Cardiac fibroblast (primary cell): Measurements from ENCODE around the gene TMEM167A.

Experiments
- DNase-seq, 2 donors: peaks; one replicate each; pipeline versions ENCODE4 v3.0.0 to v3.0.0-alpha.2; 2010; ENCODE audit warnings: low read depth in 2 of 2
- H3K4me3 ChIP-seq, 2 donors: replicated peaks in 1 of 2; 1 replicate in 1 of 2; 2 replicates in 1 of 2; pipeline ENCODE4 v1.5.1; 2011; ENCODE audit warnings: low read depth in 2 of 2, low read length in 2 of 2, mild to moderate bottlenecking in 2 of 2, moderate library complexity in 1 of 2
- CTCF ChIP-seq: IDR thresholded peaks from one replicate; pipeline ENCODE4 v1.5.1; 2011; ENCODE audit warnings: low read depth, mild to moderate bottlenecking, low read length, inconsistent platforms

The TMEM167A gene

GRCh38 chr5:83055166-83055565 lies 22.0 kb downstream of the TMEM167A start:
- TF ChIP-seq CTCF: no peak
- DNase-seq: no peak
- no peak overlapping the region for H3K4me3 ChIP-seq

GRCh38 chr5:83050723-83051340 lies 26.4 kb downstream of the TMEM167A start:
- no peak overlapping the region for H3K4me3 ChIP-seq
- DNase-seq: no peak
- TF ChIP-seq CTCF: no peak

GRCh38 chr5:83049370-83049885 lies 27.8 kb downstream of the TMEM167A start:
- no peak overlapping the region for H3K4me3 ChIP-seq
- no peak for DNase-seq
- no peak for TF ChIP-seq CTCF

- no peak for TF ChIP-seq CTCF
- no peak for DNase-seq
- no peak overlapping the region for H3K4me3 ChIP-seq
These were observed 28.4 kb downstream of the TMEM167A start for GRCh38 chr5:83048811-83049210.

- TF ChIP-seq CTCF: no peak
- no peak overlapping the region for H3K4me3 ChIP-seq
- peak in 1 of 2 donors; percentile 34 for DNase-seq
These were observed 28.9 kb downstream of the TMEM167A start for GRCh38 chr5:83048277-83048676.

- no peak for DNase-seq
- no peak overlapping the region for H3K4me3 ChIP-seq
- TF ChIP-seq CTCF: no peak
These were observed 32.3 kb downstream of the TMEM167A start for GRCh38 chr5:83044926-83045325.

GRCh38 chr5:83042507-83042906 lies 34.7 kb downstream of the TMEM167A start:
- no peak for TF ChIP-seq CTCF
- DNase-seq: no peak
- no peak overlapping the region for H3K4me3 ChIP-seq
